ENCODE data around the gene ACO1. TPM values are rescaled to one million over a fixed set of nuclear protein-coding genes. Genes with fewer than 3 reads are reported as not detected.

ACO1 gene
- total and polyA plus RNA-seq, 2 donors (not counting 3 experiments of a cell fraction or from before 2014, with no cell fraction given) = 51.6 to 54.1 TPM

DNA sequence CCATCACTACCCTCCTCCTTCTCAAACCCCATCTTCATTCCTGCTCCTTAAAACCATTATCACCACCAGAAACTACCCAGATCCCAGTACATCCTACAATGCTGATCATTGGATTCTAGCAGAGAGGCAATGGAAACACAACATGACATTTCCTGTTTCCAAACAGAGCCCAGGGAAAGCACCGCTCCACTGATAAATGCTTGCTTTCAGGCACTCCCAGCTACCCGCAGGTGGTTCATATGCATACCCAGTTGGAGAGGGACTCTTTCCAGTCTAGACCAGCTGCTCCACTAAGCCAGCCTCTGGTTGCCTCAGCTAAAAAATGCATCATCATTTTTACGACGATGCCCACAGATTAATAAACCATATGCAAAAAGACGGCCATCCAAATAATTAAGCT is 39.2 kb upstream of the ACO1 start:
- no peak overlapping the region for H3K4me2 ChIP-seq (ENCODE audit: insufficient read depth, low read length)
- DNase-seq (ENCODE audit: low read depth, low spot score) (no peak), FAIRE-seq (no peak)
- H3K9me3 ChIP-seq (replicated peaks; ENCODE audit: control insufficient read depth, insufficient read depth, low read length) = no peaks in the 10 kb centered on the region
- dilution Hi-C loops (cut with MboI; ENCODE audit: extremely low pct_ligation_motif_present, low sequenced_read_pairs) (no loop called here), intact Hi-C loops (cut with micrococcal nuclease) (no loop called here)
- no peak overlapping the region for H3K9ac ChIP-seq (replicated peaks; ENCODE audit: extremely low read depth, insufficient read depth, low read length)
- no TSS peak for BruUV-seq (replicated peaks)
- no peaks in the 10 kb centered on the region for H3K9me1 ChIP-seq (replicated peaks; ENCODE audit: control insufficient read depth, extremely low read depth, insufficient read depth, low read length)
- no peaks in the 10 kb centered on the region for H3K36me3 ChIP-seq (ENCODE audit: control insufficient read depth in 2 of 2, extremely low read depth in 1 of 2, insufficient read depth in 2 of 2, low read length in 2 of 2)
- H3K4me1 ChIP-seq (ENCODE audit: control insufficient read depth, extremely low read depth, insufficient read depth, low read length) = no peaks in the 10 kb centered on the region
- no peaks in the 10 kb centered on the region for H4K20me1 ChIP-seq (replicated peaks; ENCODE audit: control insufficient read depth, extremely low read depth, insufficient read depth, low read length)
- no peaks in the 10 kb centered on the region for H3K79me2 ChIP-seq (ENCODE audit: control insufficient read depth, insufficient read depth, low read length)
- ChIA-PET POLR2A (no interaction called here), CTCF (no interaction called here)
- H3K4me3 ChIP-seq (replicated peaks in 1 of 3; ENCODE audit: insufficient read depth in 1 of 3, low read depth in 1 of 3, low read length in 3 of 3) = no peak overlapping the region
- no peak overlapping the region for H2AFZ ChIP-seq (ENCODE audit: low read depth, low read length)
- TF ChIP-seq MYC (IDR thresholded peaks at IDR 0.05; ENCODE audit: low read depth, low read length) (no peak), POLR2A (IDR thresholded peaks at IDR 0.05; ENCODE audit: low read depth, low read length) (no peak)
- H3K27ac ChIP-seq (ENCODE audit: insufficient read depth, low read depth, low read length) = no peak overlapping the region
- peaks cover 2 to 3% of the 10 kb centered on the region in 2 experiments for H3K27me3 ChIP-seq (ENCODE audit: control insufficient read depth in 2 of 2, insufficient read depth in 2 of 2, low read length in 2 of 2)

DNA sequence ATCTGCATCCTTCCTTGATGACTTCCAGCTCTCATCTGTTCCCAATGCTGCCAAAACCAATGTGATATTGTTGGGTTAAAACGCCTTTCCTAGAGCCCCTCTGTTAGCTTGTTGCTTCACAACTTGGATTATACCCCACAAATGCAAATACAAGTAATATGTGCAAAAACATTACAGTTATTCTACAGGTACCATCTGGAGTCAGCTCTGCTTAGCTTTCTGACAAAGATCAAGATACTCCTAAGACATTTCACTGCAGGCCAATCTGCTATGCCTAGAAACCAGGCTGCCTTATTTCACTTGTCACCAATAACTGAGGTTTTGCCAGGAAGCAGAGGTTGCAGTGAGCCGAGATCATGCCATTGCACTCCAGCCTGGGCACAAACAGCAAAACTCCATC is 36.9 kb upstream of the ACO1 start:
- POLR2A ChIA-PET = no interaction called here
- DNase-seq (ENCODE audit: low read depth, low spot score) = no peak
- Histone ChIP-seq H3K9me1 (replicated peaks; ENCODE audit: control insufficient read depth, extremely low read depth, insufficient read depth, low read length) (no peaks in the 10 kb centered on the region), H3K4me2 (ENCODE audit: insufficient read depth, low read length) (no peak overlapping the region), H3K27me3 (ENCODE audit: control insufficient read depth in 2 of 2, insufficient read depth in 2 of 2, low read length in 2 of 2) (peaks cover 2 to 3% of the 10 kb centered on the region in 2 experiments), H2AFZ (ENCODE audit: low read depth, low read length) (no peak overlapping the region), H3K4me3 (replicated peaks in 1 of 3; ENCODE audit: insufficient read depth in 1 of 3, low read depth in 1 of 3, low read length in 3 of 3) (no peak overlapping the region), H3K27ac (ENCODE audit: insufficient read depth, low read depth, low read length) (no peak overlapping the region), H4K20me1 (replicated peaks; ENCODE audit: control insufficient read depth, extremely low read depth, insufficient read depth, low read length) (no peaks in the 10 kb centered on the region), H3K9me3 (replicated peaks; ENCODE audit: control insufficient read depth, insufficient read depth, low read length) (no peaks in the 10 kb centered on the region), H3K9ac (replicated peaks; ENCODE audit: extremely low read depth, insufficient read depth, low read length) (no peak overlapping the region), H3K4me1 (ENCODE audit: control insufficient read depth, extremely low read depth, insufficient read depth, low read length) (no peaks in the 10 kb centered on the region), H3K36me3 (ENCODE audit: control insufficient read depth in 2 of 2, extremely low read depth in 1 of 2, insufficient read depth in 2 of 2, low read length in 2 of 2) (no peaks in the 10 kb centered on the region), H3K79me2 (ENCODE audit: control insufficient read depth, insufficient read depth, low read length) (no peaks in the 10 kb centered on the region)
- no peak for FAIRE-seq
- CTCF ChIA-PET = no interaction called here
- dilution Hi-C loops (cut with MboI; ENCODE audit: extremely low pct_ligation_motif_present, low sequenced_read_pairs) = no loop called here
- BruUV-seq (replicated peaks) = no TSS peak
- TF ChIP-seq, protein P1, sequence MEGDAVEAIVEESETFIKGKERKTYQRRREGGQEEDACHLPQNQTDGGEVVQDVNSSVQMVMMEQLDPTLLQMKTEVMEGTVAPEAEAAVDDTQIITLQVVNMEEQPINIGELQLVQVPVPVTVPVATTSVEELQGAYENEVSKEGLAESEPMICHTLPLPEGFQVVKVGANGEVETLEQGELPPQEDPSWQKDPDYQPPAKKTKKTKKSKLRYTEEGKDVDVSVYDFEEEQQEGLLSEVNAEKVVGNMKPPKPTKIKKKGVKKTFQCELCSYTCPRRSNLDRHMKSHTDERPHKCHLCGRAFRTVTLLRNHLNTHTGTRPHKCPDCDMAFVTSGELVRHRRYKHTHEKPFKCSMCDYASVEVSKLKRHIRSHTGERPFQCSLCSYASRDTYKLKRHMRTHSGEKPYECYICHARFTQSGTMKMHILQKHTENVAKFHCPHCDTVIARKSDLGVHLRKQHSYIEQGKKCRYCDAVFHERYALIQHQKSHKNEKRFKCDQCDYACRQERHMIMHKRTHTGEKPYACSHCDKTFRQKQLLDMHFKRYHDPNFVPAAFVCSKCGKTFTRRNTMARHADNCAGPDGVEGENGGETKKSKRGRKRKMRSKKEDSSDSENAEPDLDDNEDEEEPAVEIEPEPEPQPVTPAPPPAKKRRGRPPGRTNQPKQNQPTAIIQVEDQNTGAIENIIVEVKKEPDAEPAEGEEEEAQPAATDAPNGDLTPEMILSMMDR (IDR thresholded peaks at IDR 0.05; ENCODE audit: extremely low read depth in 1 of 2, insufficient read depth in 1 of 2, low read depth in 1 of 2, low read length in 2 of 2) = no peak
- TF ChIP-seq, protein P2, sequence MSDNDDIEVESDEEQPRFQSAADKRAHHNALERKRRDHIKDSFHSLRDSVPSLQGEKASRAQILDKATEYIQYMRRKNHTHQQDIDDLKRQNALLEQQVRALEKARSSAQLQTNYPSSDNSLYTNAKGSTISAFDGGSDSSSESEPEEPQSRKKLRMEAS (IDR thresholded peaks at IDR 0.05; ENCODE audit: insufficient read depth, insufficient read length) = no peak
- no peak for TF ChIP-seq GATA2 (IDR thresholded peaks at IDR 0.05; ENCODE audit: insufficient read depth, insufficient read length, low read depth, low read length)
- no peak for TF ChIP-seq JUN (IDR thresholded peaks at IDR 0.05; ENCODE audit: borderline replicate concordance, insufficient read depth, insufficient read length, low read depth)
- TF ChIP-seq POLR2A (IDR thresholded peaks at IDR 0.05; ENCODE audit: low read depth, low read length) = no peak
- no peak for TF ChIP-seq POLR2AphosphoS5 (IDR thresholded peaks at IDR 0.05; ENCODE audit: insufficient read depth, low read depth, low read length)
- TF ChIP-seq EZH2 (IDR thresholded peaks at IDR 0.05; ENCODE audit: borderline replicate concordance, low read depth, low read length, severe bottlenecking) = no peak
- no peak for TF ChIP-seq FOS (IDR thresholded peaks at IDR 0.05; ENCODE audit: borderline replicate concordance, insufficient read depth, low read length)
- no peak for TF ChIP-seq MYC (IDR thresholded peaks at IDR 0.05; ENCODE audit: low read depth, low read length)
- intact Hi-C loops (cut with micrococcal nuclease) = no loop called here

Measured in endothelial cell of umbilical vein (primary cell).